A549 (cell line): ENCODE results near the gene RGS16.

Source experiments
- BCL3 ChIP-seq: fragments of >200 bp; sonication (Bioruptor Twin); formaldehyde crosslinking; IDR thresholded peaks from 3 replicates; pipeline ENCODE4 v1.6.1; 2016
- CHD2 ChIP-seq: fragments of 150-350 bp; IDR thresholded peaks from 2 replicates; pipeline ENCODE4 v1.6.1; 2014; ENCODE audit warnings: low read length; ENCODE audit not compliant: partially characterized antibody
- CTCF ChIP-seq: fragments of >200 bp; sonication (Bioruptor Twin); formaldehyde crosslinking; IDR thresholded peaks from 3 replicates; pipeline ENCODE4 v1.5.1; 2016
- ELK1 ChIP-seq: fragments of 150-350 bp; IDR thresholded peaks from 2 replicates; pipeline ENCODE4 v1.6.1; 2014; ENCODE audit warnings: low read depth, mild to moderate bottlenecking, low read length
- MAZ ChIP-seq: fragments of 150-350 bp; IDR thresholded peaks from 2 replicates; pipeline ENCODE4 v1.6.1; 2014; ENCODE audit warnings: antibody characterized with exemption, low read depth, low read length, borderline replicate concordance
- POLR2A ChIP-seq: IDR thresholded peaks from 2 replicates; pipeline ENCODE4 v1.6.1; 2012; ENCODE audit warnings: mild to moderate bottlenecking, low read length
- RARB ChIP-seq: fragments of 250-450 bp; sonication (Bioruptor Pico); IDR thresholded peaks from 2 replicates; pipeline ENCODE4 v1.8.0; 2021; ENCODE audit warnings: mild to moderate bottlenecking, moderate library complexity
- SMC3 ChIP-seq: fragments of >200 bp; sonication (Bioruptor Twin); formaldehyde crosslinking; IDR thresholded peaks from 3 replicates; pipeline ENCODE4 v1.6.1; 2018; ENCODE audit warnings: inconsistent platforms
- ZFP36 ChIP-seq: fragments of 450-650 bp; IDR thresholded peaks from 2 replicates; pipeline ENCODE4 v1.6.1; 2014; ENCODE audit warnings: borderline replicate concordance; ENCODE audit not compliant: partially characterized antibody

GRCh38 chr1:182569939-182570610, 34.1 kb downstream of the RGS16 start:
- TF ChIP-seq ELK1 (no peak), MAZ (no peak), ZFP36 (no peak), CTCF (no peak), SMC3 (no peak), BCL3 (no peak), POLR2A (no peak), RARB (CRISPR knock-in tag) (no peak), CHD2 (no peak)
